H9 (cell line): ENCODE measurements around the gene CHD3. TPM values are rescaled to one million over a fixed set of nuclear protein-coding genes. Genes with fewer than 3 reads are reported as not detected.

Source experiments
- DNase-seq: peaks from one replicate; pipeline ENCODE4 v3.0.0-alpha.2; 2017
- H2AFZ ChIP-seq: one replicate; pipeline ENCODE4 v1.6.1; 2013; ENCODE audit warnings: mild to moderate bottlenecking, low read length, control low read depth, moderate library complexity
- H2AK5ac ChIP-seq: 2 replicates; pipeline ENCODE4 v1.6.1; 2013; ENCODE audit warnings: low read length, control low read depth, mixed read lengths; ENCODE audit not compliant: insufficient read length
- H2BK120ac ChIP-seq: one replicate; pipeline ENCODE4 v1.6.1; 2013; ENCODE audit warnings: low read depth, mild to moderate bottlenecking, low read length, control low read depth, inconsistent platforms; ENCODE audit not compliant: poor library complexity, severe bottlenecking
- H2BK12ac ChIP-seq: 2 replicates; pipeline ENCODE4 v1.6.1; 2013; ENCODE audit warnings: low read length, control low read depth, mixed read lengths, low read depth; ENCODE audit not compliant: insufficient read length
- H2BK15ac ChIP-seq: 2 replicates; pipeline ENCODE4 v1.6.1; 2013; ENCODE audit warnings: low read depth, low read length, control low read depth
- H2BK20ac ChIP-seq: one replicate; pipeline ENCODE4 v1.6.1; 2013; ENCODE audit warnings: low read depth, mild to moderate bottlenecking, low read length, control low read depth, inconsistent platforms; ENCODE audit not compliant: poor library complexity, severe bottlenecking
- H2BK5ac ChIP-seq: 2 replicates; pipeline ENCODE4 v1.6.1; 2013; ENCODE audit warnings: low read length, control low read depth, mixed read lengths; ENCODE audit not compliant: insufficient read length
- H3K14ac ChIP-seq: 2 replicates; pipeline ENCODE4 v1.6.1; 2013; ENCODE audit warnings: low read length, control low read depth; ENCODE audit not compliant: insufficient read depth
- H3K18ac ChIP-seq: 2 replicates; pipeline ENCODE4 v1.6.1; 2013; ENCODE audit warnings: low read depth, mild to moderate bottlenecking, mixed read lengths, low read length, control low read depth; ENCODE audit not compliant: insufficient read length
- H3K23ac ChIP-seq: 2 replicates; pipeline ENCODE4 v1.6.1; 2013; ENCODE audit warnings: low read length, control low read depth, mixed read lengths, low read depth; ENCODE audit not compliant: insufficient read length
- H3K23me2 ChIP-seq: 2 replicates; pipeline ENCODE4 v1.6.1; 2013; ENCODE audit warnings: low read depth, mild to moderate bottlenecking, mixed read lengths, low read length, control low read depth; ENCODE audit not compliant: insufficient read length, poor library complexity, severe bottlenecking
- H3K27ac ChIP-seq: 2 replicates; pipeline ENCODE4 v1.5.1; 2013; ENCODE audit warnings: low read length, control low read depth, mixed read lengths, low read depth; ENCODE audit not compliant: insufficient read length
- H3K27me3 ChIP-seq: 2 replicates; pipeline ENCODE4 v1.6.1; 2013; ENCODE audit warnings: low read length, control low read depth, inconsistent platforms; ENCODE audit not compliant: insufficient read depth
- H3K4ac ChIP-seq: 2 replicates; pipeline ENCODE4 v1.6.1; 2013; ENCODE audit warnings: low read depth, mild to moderate bottlenecking, control low read depth, inconsistent platforms, low read length, moderate library complexity
- H3K4me1 ChIP-seq: 2 replicates; pipeline ENCODE4 v1.6.1; 2013; ENCODE audit warnings: low read length, control low read depth, inconsistent platforms; ENCODE audit not compliant: insufficient read depth
- H3K4me2 ChIP-seq: 2 replicates; pipeline ENCODE4 v1.6.1; 2013; ENCODE audit warnings: low read length, control low read depth, mixed read lengths; ENCODE audit not compliant: insufficient read length, insufficient read depth
- H3K56ac ChIP-seq: 2 replicates; pipeline ENCODE4 v1.6.1; 2013; ENCODE audit warnings: low read depth, mild to moderate bottlenecking, mixed read lengths, low read length, control low read depth; ENCODE audit not compliant: insufficient read length
- H3K79me1 ChIP-seq: 2 replicates; pipeline ENCODE4 v1.6.1; 2013; ENCODE audit warnings: low read depth, mild to moderate bottlenecking, moderate library complexity, low read length, control low read depth, inconsistent platforms; ENCODE audit not compliant: insufficient read depth, poor library complexity, severe bottlenecking
- H3K79me2 ChIP-seq: 2 replicates; pipeline ENCODE4 v1.6.1; 2013; ENCODE audit warnings: low read length, control low read depth, inconsistent platforms; ENCODE audit not compliant: insufficient read depth
- H3K9ac ChIP-seq: 2 replicates; pipeline ENCODE4 v1.6.1; 2013; ENCODE audit warnings: low read length, control low read depth, mixed read lengths; ENCODE audit not compliant: insufficient read length; ENCODE audit errors: extremely low read depth
- H3K9me3 ChIP-seq: one replicate; pipeline ENCODE4 v1.6.1; 2013; ENCODE audit warnings: low read depth, low read length, inconsistent platforms; ENCODE audit not compliant: control insufficient read depth
- H3T11ph ChIP-seq: one replicate; pipeline ENCODE4 v1.6.1; 2013; ENCODE audit warnings: mild to moderate bottlenecking, low read length, control low read depth, inconsistent platforms
- H4K20me1 ChIP-seq: one replicate; pipeline ENCODE4 v1.6.1; 2013; ENCODE audit not compliant: control insufficient read depth, insufficient read length, insufficient read depth
- H4K5ac ChIP-seq: 2 replicates; pipeline ENCODE4 v1.6.1; 2013; ENCODE audit warnings: low read depth, mild to moderate bottlenecking, mixed read lengths, low read length, control low read depth; ENCODE audit not compliant: insufficient read length
- H4K8ac ChIP-seq: replicated peaks from 2 replicates; pipeline ENCODE4 v1.6.1; 2013; ENCODE audit warnings: low read length, control low read depth, mixed read lengths, low read depth; ENCODE audit not compliant: insufficient read length
- H4K91ac ChIP-seq: 2 replicates; pipeline ENCODE4 v1.6.1; 2013; ENCODE audit warnings: low read depth, mild to moderate bottlenecking, moderate library complexity, mixed read lengths, low read length, control low read depth; ENCODE audit not compliant: insufficient read length
- H3K27ac Mint-ChIP-seq, 3 experiments: 2 replicates in 2 of 3; 3 replicates in 1 of 3; pipeline ENCODE4 v1.8.0; 2020 to 2021; ENCODE audit warnings: mixed read lengths in 3 of 3, mild to moderate bottlenecking in 1 of 3, moderate library complexity in 1 of 3
- H3K27me3 Mint-ChIP-seq: 2 replicates; pipeline ENCODE4 v1.8.0; 2021; ENCODE audit warnings: low read depth, mild to moderate bottlenecking, moderate library complexity, mixed read lengths
- H3K36me3 Mint-ChIP-seq, 3 experiments: 2 replicates in 2 of 3; 3 replicates in 1 of 3; pipeline ENCODE4 v1.8.0; 2020 to 2021; ENCODE audit warnings: low read depth in 3 of 3, mixed read lengths in 3 of 3; ENCODE audit not compliant: insufficient read depth in 1 of 3
- H3K4me1 Mint-ChIP-seq, 2 experiments: 2 replicates each; pipeline ENCODE4 v1.8.0; 2020; ENCODE audit warnings: mixed read lengths in 2 of 2
- H3K4me3 Mint-ChIP-seq, 2 experiments: 2 replicates in 1 of 2; 3 replicates in 1 of 2; pipeline ENCODE4 v1.8.0; 2020 to 2021; ENCODE audit warnings: mild to moderate bottlenecking in 2 of 2, mixed read lengths in 2 of 2, moderate library complexity in 1 of 2
- H3K9me3 Mint-ChIP-seq, 2 experiments: 2 replicates in 1 of 2; 3 replicates in 1 of 2; pipeline ENCODE4 v1.8.0; 2020; ENCODE audit warnings: mild to moderate bottlenecking in 2 of 2, mixed read lengths in 2 of 2, moderate library complexity in 1 of 2
- WGBS: extraction: QIAGEN DNeasy Blood & Tissue Kit; methylation state at CpG from one replicate; pipeline ENCODE4 v1.1.7; 2013; ENCODE audit warnings: missing lambda C conversion rate, low lambda C conversion rate, mixed read lengths; ENCODE audit not compliant: insufficient read length; ENCODE audit errors: extremely low coverage; 5-methylcytosine and 5-hydroxymethylcytosine counted together
- total RNA-seq: library from RNA; stranded (reverse); gene quantifications from 2 replicates; pipeline ENCODE4 v1.2.1, GENCODE V29; 2021
- TF ChIP-seq, protein P1 (sequence below): fragments of 200-600 bp; sonication (generic); conservative IDR thresholded peaks from 3 replicates; pipeline ENCODE4 v1.8.0; 2021; ENCODE audit warnings: antibody characterized with exemption, mild to moderate bottlenecking

CHD3 gene
- total RNA-seq, 1 experiment from 2014 or later, result 33.2 TPM

DNA sequence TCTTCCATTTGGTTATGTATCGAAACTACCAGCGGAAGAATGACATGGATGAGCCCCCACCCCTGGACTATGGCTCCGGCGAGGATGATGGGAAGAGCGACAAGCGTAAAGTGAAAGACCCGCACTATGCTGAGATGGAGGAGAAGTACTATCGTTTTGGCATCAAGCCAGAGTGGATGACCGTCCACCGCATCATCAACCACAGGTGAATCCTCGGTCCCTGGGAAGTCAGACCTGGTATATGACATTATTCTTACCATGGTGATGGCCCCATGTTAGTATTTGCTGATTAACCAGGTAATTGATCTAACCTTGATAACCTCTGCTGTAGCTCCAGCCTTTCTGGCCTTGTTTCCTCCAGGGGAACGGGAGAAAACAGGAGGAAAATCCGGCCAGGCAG, 8.5 kb downstream of the CHD3 start:
- Histone ChIP-seq H3K4ac (no peak overlapping the region), H3K18ac (no peak overlapping the region), H3K23me2 (no peaks in the 10 kb centered on the region), H3K23ac (no peak overlapping the region), H2AK5ac (no peak overlapping the region), H3K9ac (no peak overlapping the region), H4K8ac (no peak overlapping the region), H2BK5ac (no peak overlapping the region), H4K20me1 (no peaks in the 10 kb centered on the region), H3K79me2 (no peaks in the 10 kb centered on the region), H3K4me1 (no peaks in the 10 kb centered on the region), H2BK120ac (no peak overlapping the region), H3K27ac (no peak overlapping the region), H2AFZ (no peak overlapping the region), H3T11ph (no peak overlapping the region), H3K56ac (no peak overlapping the region), H2BK20ac (no peak overlapping the region), H3K79me1 (no peaks in the 10 kb centered on the region), H4K91ac (no peak overlapping the region), H3K9me3 (no peaks in the 10 kb centered on the region), H2BK15ac (no peak overlapping the region), H3K27me3 (no peaks in the 10 kb centered on the region), H3K14ac (no peak overlapping the region), H4K5ac (no peak overlapping the region), H2BK12ac (no peak overlapping the region), H3K4me2 (no peak overlapping the region)
- Mint-ChIP-seq H3K36me3 (peaks cover 19 to 71% (median 41%) of the 10 kb centered on the region in 3 experiments; a peak in 5 of 7 replicates), H3K4me3 (no peak overlapping the region), H3K27ac (no peak overlapping the region), H3K9me3 (no peaks in the 10 kb centered on the region), H3K27me3 (no peaks in the 10 kb centered on the region), H3K4me1 (no peaks in the 10 kb centered on the region)
- no CpG with 5 or more reads among the region's 13 CpGs for WGBS
- TF ChIP-seq, protein P1, sequence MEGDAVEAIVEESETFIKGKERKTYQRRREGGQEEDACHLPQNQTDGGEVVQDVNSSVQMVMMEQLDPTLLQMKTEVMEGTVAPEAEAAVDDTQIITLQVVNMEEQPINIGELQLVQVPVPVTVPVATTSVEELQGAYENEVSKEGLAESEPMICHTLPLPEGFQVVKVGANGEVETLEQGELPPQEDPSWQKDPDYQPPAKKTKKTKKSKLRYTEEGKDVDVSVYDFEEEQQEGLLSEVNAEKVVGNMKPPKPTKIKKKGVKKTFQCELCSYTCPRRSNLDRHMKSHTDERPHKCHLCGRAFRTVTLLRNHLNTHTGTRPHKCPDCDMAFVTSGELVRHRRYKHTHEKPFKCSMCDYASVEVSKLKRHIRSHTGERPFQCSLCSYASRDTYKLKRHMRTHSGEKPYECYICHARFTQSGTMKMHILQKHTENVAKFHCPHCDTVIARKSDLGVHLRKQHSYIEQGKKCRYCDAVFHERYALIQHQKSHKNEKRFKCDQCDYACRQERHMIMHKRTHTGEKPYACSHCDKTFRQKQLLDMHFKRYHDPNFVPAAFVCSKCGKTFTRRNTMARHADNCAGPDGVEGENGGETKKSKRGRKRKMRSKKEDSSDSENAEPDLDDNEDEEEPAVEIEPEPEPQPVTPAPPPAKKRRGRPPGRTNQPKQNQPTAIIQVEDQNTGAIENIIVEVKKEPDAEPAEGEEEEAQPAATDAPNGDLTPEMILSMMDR, result no peak
- DNase-seq, result no peak
